H1 (cell line): ENCODE measurements around the gene MACROD2. TPM values are rescaled to one million over a fixed set of nuclear protein-coding genes. Genes with fewer than 3 reads are reported as not detected.

ENCODE experiments used
- BRCA1 ChIP-seq: IDR thresholded peaks from 2 replicates; pipeline ENCODE4 v1.6.1; 2012; ENCODE audit warnings: low read depth, low read length, improper control_type of control experiment
- GABPA ChIP-seq: IDR thresholded peaks from 2 replicates; pipeline ENCODE4 v1.6.1; 2011; ENCODE audit warnings: mild to moderate bottlenecking, low read length, moderate library complexity, borderline replicate concordance; ENCODE audit not compliant: insufficient read depth
- JUN ChIP-seq: IDR thresholded peaks from 2 replicates; pipeline ENCODE4 v1.6.1; 2011; ENCODE audit warnings: low read depth, mild to moderate bottlenecking, improper control_type of control experiment, low read length
- NANOG ChIP-seq: IDR thresholded peaks from 2 replicates; pipeline ENCODE4 v1.6.1; 2011; ENCODE audit warnings: low read length, low read depth, mild to moderate bottlenecking, inconsistent platforms; ENCODE audit not compliant: insufficient read depth, poor library complexity, severe bottlenecking
- POLR2A ChIP-seq, 2 experiments: IDR thresholded peaks; 1 replicate in 1 of 2; 2 replicates in 1 of 2; pipeline ENCODE4 v1.6.1; 2011; ENCODE audit warnings: low read depth in 2 of 2, low read length in 2 of 2, mild to moderate bottlenecking in 2 of 2; ENCODE audit errors: control extremely low read depth in 1 of 2
- RFX5 ChIP-seq: IDR thresholded peaks from 2 replicates; pipeline ENCODE4 v1.6.1; 2011; ENCODE audit warnings: low read depth, low read length, improper control_type of control experiment, borderline replicate concordance
- SP1 ChIP-seq: IDR thresholded peaks from 2 replicates; pipeline ENCODE4 v1.6.1; 2011; ENCODE audit warnings: low read depth, low read length
- SUZ12 ChIP-seq: fragments of 200-600 bp; sonication (generic); IDR thresholded peaks from 2 replicates; pipeline ENCODE4 v1.6.1; 2012; ENCODE audit warnings: mild to moderate bottlenecking, inconsistent platforms, low read length, moderate library complexity, mixed read lengths
- polyA plus RNA-seq, 7 experiments: library from polyadenylated mRNA; depleted of rRNA in 3 of 7; stranded (reverse) in 5 of 7; unstranded in 2 of 7; fragments of >200 nt in 5 of 7; fragments of 200-250 nt in 2 of 7; gene quantifications; 1 replicate in 5 of 7; 2 replicates in 1 of 7; 4 replicates in 1 of 7; pipeline versions ENCODE4 v1.2.1 to v1.2.3, GENCODE V29; 2011 to 2013; ENCODE audit warnings: missing spikeins in 2 of 7, mixed read lengths in 2 of 7
- total RNA-seq: library from RNA; stranded (reverse); fragmentation: NEBNext Ultra II Directional; extraction: Animal tissue kit (Norgen Biotek cat#: 25700); gene quantifications from 2 replicates; pipeline ENCODE4 v1.2.1, GENCODE V29; 2021

MACROD2 gene
- total and polyA plus RNA-seq, 2 of the 8 experiments (the other 6 are each of a cell fraction or from before 2014, with no cell fraction given) = 0.70 to 3.9 TPM

- TF ChIP-seq SP1 = no peak
- TF ChIP-seq RFX5 = no peak
- TF ChIP-seq GABPA = no peak
- no peak for TF ChIP-seq SUZ12
- TF ChIP-seq NANOG = no peak
- no peak for TF ChIP-seq POLR2A (IDR thresholded peaks at IDR 0.05; ENCODE audit: control extremely low read depth in 1 of 2, low read depth in 2 of 2, low read length in 2 of 2)
- no peak for TF ChIP-seq BRCA1
- no peak for TF ChIP-seq JUN
These were observed 383.0 kb downstream of the MACROD2 start (continued) for GRCh38 chr20:14378326-14378725.
